ENCODE measurements around the gene LIN52. TPM values are rescaled to one million over a fixed set of nuclear protein-coding genes. Genes with fewer than 3 reads are reported as not detected.

LIN52 gene
- total RNA-seq, 1 experiment from 2014 or later = 11.0 TPM

DNA sequence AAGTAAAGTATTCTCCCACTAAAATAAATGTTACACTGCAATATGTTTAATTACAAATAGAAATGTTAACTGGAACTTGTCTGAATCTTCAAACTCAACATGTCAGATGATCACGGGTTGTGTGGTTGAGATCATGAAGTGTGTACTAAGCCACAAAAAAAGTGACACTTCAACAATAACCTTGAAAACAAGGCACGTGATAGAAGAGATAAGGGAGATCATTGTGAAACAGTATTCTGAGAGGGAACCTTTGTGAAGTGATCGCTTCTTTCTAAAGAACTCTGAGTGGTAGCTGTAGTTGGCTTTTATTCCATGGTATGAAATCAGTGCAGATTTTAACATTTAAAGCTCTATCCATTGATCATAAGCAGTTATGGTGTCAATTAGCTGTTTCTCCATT lies 60.0 kb downstream of the LIN52 start:
- H3K18ac ChIP-seq (ENCODE audit: insufficient read length, low read depth, low read length) = no peak overlapping the region
- no peak for DNase-seq
- no peak overlapping the region for H4K5ac ChIP-seq (ENCODE audit: insufficient read length, low read depth, low read length)
- no peaks in the 10 kb centered on the region for H3K27me3 ChIP-seq (ENCODE audit: insufficient read depth, low read length)
- H3K4ac ChIP-seq (ENCODE audit: low read depth, low read length) = no peak overlapping the region
- no peak overlapping the region for H3K9ac ChIP-seq (ENCODE audit: extremely low read depth, insufficient read length, low read length)
- H3K4me1 Mint-ChIP-seq = peaks cover 0 to 7% of the 10 kb centered on the region in 2 experiments; a peak in 1 of 4 replicates
- H3K27ac Mint-ChIP-seq = no peak overlapping the region
- no peak overlapping the region for H2BK120ac ChIP-seq (ENCODE audit: low read depth, low read length, poor library complexity, severe bottlenecking)
- H3K4me1 ChIP-seq (ENCODE audit: insufficient read depth, low read length) = no peaks in the 10 kb centered on the region
- no peaks in the 10 kb centered on the region for H3K27me3 Mint-ChIP-seq (ENCODE audit: low read depth)
- H3K9me3 ChIP-seq (ENCODE audit: control insufficient read depth, low read depth, low read length) = no peaks in the 10 kb centered on the region
- no peak overlapping the region for H3K4me3 Mint-ChIP-seq
- no peak overlapping the region for H4K91ac ChIP-seq (ENCODE audit: insufficient read length, low read depth, low read length)
- no peak overlapping the region for H2AFZ ChIP-seq (ENCODE audit: low read length)
- no peak overlapping the region for H3K27ac ChIP-seq (ENCODE audit: insufficient read length, low read depth, low read length)
- no peak overlapping the region for H3T11ph ChIP-seq (ENCODE audit: low read length)
- H3K56ac ChIP-seq (ENCODE audit: insufficient read length, low read depth, low read length) = no peak overlapping the region
- H2BK20ac ChIP-seq (ENCODE audit: low read depth, low read length, poor library complexity, severe bottlenecking) = no peak overlapping the region
- H2BK12ac ChIP-seq (ENCODE audit: insufficient read length, low read depth, low read length) = no peak overlapping the region
- no peaks in the 10 kb centered on the region for H4K20me1 ChIP-seq (ENCODE audit: control insufficient read depth, insufficient read depth, insufficient read length)
- H4K8ac ChIP-seq (replicated peaks; ENCODE audit: insufficient read length, low read depth, low read length) = no peak overlapping the region
- no peaks in the 10 kb centered on the region for H3K36me3 Mint-ChIP-seq (ENCODE audit: insufficient read depth in 1 of 3, low read depth in 3 of 3)
- H3K14ac ChIP-seq (ENCODE audit: insufficient read depth, low read length) = no peak overlapping the region
- H3K79me2 ChIP-seq (ENCODE audit: insufficient read depth, low read length) = no peaks in the 10 kb centered on the region
- H3K4me2 ChIP-seq (ENCODE audit: insufficient read depth, insufficient read length, low read length) = no peak overlapping the region
- TF ChIP-seq, protein P1, sequence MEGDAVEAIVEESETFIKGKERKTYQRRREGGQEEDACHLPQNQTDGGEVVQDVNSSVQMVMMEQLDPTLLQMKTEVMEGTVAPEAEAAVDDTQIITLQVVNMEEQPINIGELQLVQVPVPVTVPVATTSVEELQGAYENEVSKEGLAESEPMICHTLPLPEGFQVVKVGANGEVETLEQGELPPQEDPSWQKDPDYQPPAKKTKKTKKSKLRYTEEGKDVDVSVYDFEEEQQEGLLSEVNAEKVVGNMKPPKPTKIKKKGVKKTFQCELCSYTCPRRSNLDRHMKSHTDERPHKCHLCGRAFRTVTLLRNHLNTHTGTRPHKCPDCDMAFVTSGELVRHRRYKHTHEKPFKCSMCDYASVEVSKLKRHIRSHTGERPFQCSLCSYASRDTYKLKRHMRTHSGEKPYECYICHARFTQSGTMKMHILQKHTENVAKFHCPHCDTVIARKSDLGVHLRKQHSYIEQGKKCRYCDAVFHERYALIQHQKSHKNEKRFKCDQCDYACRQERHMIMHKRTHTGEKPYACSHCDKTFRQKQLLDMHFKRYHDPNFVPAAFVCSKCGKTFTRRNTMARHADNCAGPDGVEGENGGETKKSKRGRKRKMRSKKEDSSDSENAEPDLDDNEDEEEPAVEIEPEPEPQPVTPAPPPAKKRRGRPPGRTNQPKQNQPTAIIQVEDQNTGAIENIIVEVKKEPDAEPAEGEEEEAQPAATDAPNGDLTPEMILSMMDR (conservative IDR thresholded peaks at IDR 0.05) = no peak
- H3K9me3 Mint-ChIP-seq = no peaks in the 10 kb centered on the region
- H3K23me2 ChIP-seq (ENCODE audit: insufficient read length, low read depth, low read length, poor library complexity, severe bottlenecking) = no peaks in the 10 kb centered on the region
- H2AK5ac ChIP-seq (ENCODE audit: insufficient read length, low read length) = no peak overlapping the region
- H2BK15ac ChIP-seq (ENCODE audit: low read depth, low read length) = no peak overlapping the region
- H3K23ac ChIP-seq (ENCODE audit: insufficient read length, low read depth, low read length) = no peak overlapping the region
- no peaks in the 10 kb centered on the region for H3K79me1 ChIP-seq (ENCODE audit: insufficient read depth, low read depth, low read length, poor library complexity, severe bottlenecking)
- H2BK5ac ChIP-seq (ENCODE audit: insufficient read length, low read length) = no peak overlapping the region
- WGBS (ENCODE audit: extremely low coverage, insufficient read length, low lambda C conversion rate) = no CpG with 5 or more reads among the region's 3 CpGs

All from H9 (cell line).